Measurements from ENCODE around the gene KPTN.

KPTN gene

GRCh38 chr19:47483800-47484690 is at the start of gene KPTN:
Gene KPTN (minus strand): TSS chr19:47484219. CDS start chr19:47484160, 59 bp downstream.
- H3K4me3 Mint-ChIP-seq: peak within 1 kb of the TSS; percentile 87
- peaks cover 21% of the 10 kb centered on the region for H3K36me3 Mint-ChIP-seq
- DNase-seq (ENCODE audit: low spot score in 2 of 2) (peak; percentile 93 to 97), ATAC-seq (peak; percentile 95)
- H3K4me1 Mint-ChIP-seq: peaks cover 24% of the 10 kb centered on the region
- peak within 1 kb of the TSS; percentile 98 for H3K27ac Mint-ChIP-seq
- H3K9me3 Mint-ChIP-seq: no peaks in the 10 kb centered on the region

GRCh38 chr19:47531640-47532387 is 47.8 kb upstream of the KPTN start:
- no peak for DNase-seq (ENCODE audit: low spot score in 2 of 2)
- Mint-ChIP-seq H3K36me3 (no peaks in the 10 kb centered on the region), H3K4me3 (no peak overlapping the region), H3K9me3 (no peaks in the 10 kb centered on the region), H3K27ac (peak overlapping the region; percentile 73), H3K4me1 (no peaks in the 10 kb centered on the region)
- ATAC-seq: no peak

- Mint-ChIP-seq H3K4me1 (no peaks in the 10 kb centered on the region), H3K36me3 (no peaks in the 10 kb centered on the region), H3K27ac (no peak overlapping the region), H3K4me3 (no peak overlapping the region), H3K9me3 (no peaks in the 10 kb centered on the region)
- no peak for DNase-seq (ENCODE audit: low spot score in 2 of 2)
- ATAC-seq: no peak
Observed at GRCh38 chr19:47529018-47529742, 45.2 kb upstream of the KPTN start.

GRCh38 chr19:47526798-47527197 is 42.8 kb upstream of the KPTN start:
- ATAC-seq (no peak), DNase-seq (ENCODE audit: low spot score in 2 of 2) (no peak)
- H3K27ac Mint-ChIP-seq: no peak overlapping the region
- H3K9me3 Mint-ChIP-seq: no peaks in the 10 kb centered on the region
- H3K4me3 Mint-ChIP-seq: no peak overlapping the region
- no peaks in the 10 kb centered on the region for H3K36me3 Mint-ChIP-seq
- peaks cover 5% of the 10 kb centered on the region for H3K4me1 Mint-ChIP-seq

GRCh38 chr19:47523473-47523872 is 39.5 kb upstream of the KPTN start:
- peaks cover 20% of the 10 kb centered on the region for H3K4me1 Mint-ChIP-seq

GRCh38 chr19:47521473-47522180 is 37.6 kb upstream of the KPTN start:
- H3K36me3 Mint-ChIP-seq: no peaks in the 10 kb centered on the region
- H3K4me1 Mint-ChIP-seq: peaks cover 38% of the 10 kb centered on the region
- H3K9me3 Mint-ChIP-seq: no peaks in the 10 kb centered on the region
- no peak for ATAC-seq
- no peak overlapping the region for H3K27ac Mint-ChIP-seq
- no peak for DNase-seq (ENCODE audit: low spot score in 2 of 2)
- no peak overlapping the region for H3K4me3 Mint-ChIP-seq

More at GRCh38 chr19:47523473-47523872, 39.5 kb upstream of the KPTN start:
- ATAC-seq (no peak), DNase-seq (ENCODE audit: low spot score in 2 of 2) (no peak)
- H3K36me3 Mint-ChIP-seq: no peaks in the 10 kb centered on the region
- H3K27ac Mint-ChIP-seq: no peak overlapping the region
- H3K9me3 Mint-ChIP-seq: no peaks in the 10 kb centered on the region
- H3K4me3 Mint-ChIP-seq: no peak overlapping the region

GRCh38 chr19:47520839-47521238 is 36.8 kb upstream of the KPTN start:
- no peaks in the 10 kb centered on the region for H3K9me3 Mint-ChIP-seq
- no peak overlapping the region for H3K27ac Mint-ChIP-seq
- ATAC-seq (no peak), DNase-seq (ENCODE audit: low spot score in 2 of 2) (no peak)
- H3K4me3 Mint-ChIP-seq: no peak overlapping the region
- peaks cover 46% of the 10 kb centered on the region for H3K4me1 Mint-ChIP-seq
- peaks cover 2% of the 10 kb centered on the region for H3K36me3 Mint-ChIP-seq

- ATAC-seq (no peak), DNase-seq (ENCODE audit: low spot score in 2 of 2) (no peak)
- peaks cover 51% of the 10 kb centered on the region for H3K4me1 Mint-ChIP-seq
- no peak overlapping the region for H3K4me3 Mint-ChIP-seq
- no peaks in the 10 kb centered on the region for H3K9me3 Mint-ChIP-seq
- no peak overlapping the region for H3K27ac Mint-ChIP-seq
- H3K36me3 Mint-ChIP-seq: peaks cover 7% of the 10 kb centered on the region
Observed at GRCh38 chr19:47520343-47520806, 36.4 kb upstream of the KPTN start.

GRCh38 chr19:47518854-47519253 is 34.8 kb upstream of the KPTN start:
- Mint-ChIP-seq H3K9me3 (no peaks in the 10 kb centered on the region), H3K4me1 (peaks cover 62% of the 10 kb centered on the region), H3K36me3 (peaks cover 22% of the 10 kb centered on the region), H3K4me3 (no peak overlapping the region), H3K27ac (no peak overlapping the region)
- ATAC-seq: no peak
- DNase-seq (ENCODE audit: low spot score in 2 of 2): no peak

GRCh38 chr19:47518139-47518538 is 34.1 kb upstream of the KPTN start:
- peaks cover 69% of the 10 kb centered on the region for H3K4me1 Mint-ChIP-seq
- no peak overlapping the region for H3K27ac Mint-ChIP-seq
- H3K36me3 Mint-ChIP-seq: peaks cover 29% of the 10 kb centered on the region
- ATAC-seq (no peak), DNase-seq (ENCODE audit: low spot score in 2 of 2) (peak; percentile 35 to 83)
- peak overlapping the region; percentile 21 for H3K4me3 Mint-ChIP-seq
- H3K9me3 Mint-ChIP-seq: no peaks in the 10 kb centered on the region

GRCh38 chr19:47514869-47515588 is 31.0 kb upstream of the KPTN start, which contains the start of gene NAPA:
Gene NAPA (minus strand): TSS chr19:47515063. CDS start chr19:47514940, 123 bp downstream.
- peak; percentile 96 for ATAC-seq

GRCh38 chr19:47514151-47514868 is 30.3 kb upstream of the KPTN start:
- Mint-ChIP-seq H3K36me3 (peaks cover 29% of the 10 kb centered on the region), H3K4me3 (peak overlapping the region; percentile 100), H3K4me1 (peaks cover 93% of the 10 kb centered on the region), H3K27ac (peak overlapping the region; percentile 99), H3K9me3 (no peaks in the 10 kb centered on the region)
- DNase-seq (ENCODE audit: low spot score in 2 of 2): peak in 1 of 2 donors; percentile 62
- ATAC-seq: peak; percentile 2

More at GRCh38 chr19:47514869-47515588, 31.0 kb upstream of the KPTN start, which contains the start of gene NAPA:
- Mint-ChIP-seq H3K4me3 (peak within 1 kb of the TSS; percentile 100), H3K36me3 (peaks cover 29% of the 10 kb centered on the region), H3K4me1 (peaks cover 92% of the 10 kb centered on the region), H3K9me3 (no peaks in the 10 kb centered on the region), H3K27ac (peak within 1 kb of the TSS; percentile 99)
- peak; percentile 99 to 100 for DNase-seq (ENCODE audit: low spot score in 2 of 2)

- H3K9me3 Mint-ChIP-seq: no peaks in the 10 kb centered on the region
- DNase-seq (ENCODE audit: low spot score in 2 of 2) (no peak), ATAC-seq (no peak)
- peaks cover 29% of the 10 kb centered on the region for H3K36me3 Mint-ChIP-seq
- peak overlapping the region; percentile 99 for H3K27ac Mint-ChIP-seq
- peak overlapping the region; percentile 100 for H3K4me3 Mint-ChIP-seq
- H3K4me1 Mint-ChIP-seq: peaks cover 88% of the 10 kb centered on the region
Observed at GRCh38 chr19:47512948-47513319, 28.9 kb upstream of the KPTN start.
